Liver (tissue), 9 donors: ENCODE results near the gene OTOP2. TPM values are rescaled to one million over a fixed set of nuclear protein-coding genes. Genes with fewer than 3 reads are reported as not detected.

Experiments used
- DNase-seq: peaks from one replicate; pipeline ENCODE4 v3.0.0-alpha.2; 2017; ENCODE audit warnings: low spot score
- H3K27ac ChIP-seq, 2 donors: one replicate each; pipeline ENCODE4 v1.7.0; 2013; ENCODE audit warnings: inconsistent platforms in 2 of 2, low read length in 2 of 2, control low read depth in 1 of 2, low read depth in 1 of 2, mild to moderate bottlenecking in 1 of 2
- H3K27me3 ChIP-seq, 4 donors: one replicate each; pipeline versions ENCODE4 v1.6.1 to v1.7.0; 2013; ENCODE audit warnings: low read length in 3 of 4, inconsistent platforms in 1 of 4, mild to moderate bottlenecking in 1 of 4, moderate library complexity in 1 of 4; ENCODE audit not compliant: control insufficient read depth in 4 of 4, insufficient read depth in 4 of 4
- H3K36me3 ChIP-seq, 4 donors: one replicate each; pipeline versions ENCODE4 v1.6.1 to v1.7.0; 2013; ENCODE audit warnings: low read length in 3 of 4, mild to moderate bottlenecking in 3 of 4, low read depth in 1 of 4, moderate library complexity in 1 of 4; ENCODE audit not compliant: control insufficient read depth in 4 of 4, insufficient read depth in 3 of 4
- H3K4me1 ChIP-seq, 4 donors: one replicate each; pipeline versions ENCODE4 v1.6.1 to v1.7.0; 2013; ENCODE audit warnings: low read length in 3 of 4, mild to moderate bottlenecking in 3 of 4, moderate library complexity in 1 of 4; ENCODE audit not compliant: control insufficient read depth in 4 of 4, insufficient read depth in 4 of 4
- H3K4me3 ChIP-seq, 3 donors: one replicate each; pipeline versions ENCODE4 v1.6.1 to v1.7.0; 2013; ENCODE audit warnings: low read length in 3 of 3, control low read depth in 1 of 3, low read depth in 1 of 3, mild to moderate bottlenecking in 1 of 3
- H3K9ac ChIP-seq, 2 donors: one replicate each; pipeline ENCODE4 v1.7.0; 2013; ENCODE audit warnings: low read length in 2 of 2, mild to moderate bottlenecking in 2 of 2, moderate library complexity in 2 of 2, control low read depth in 1 of 2, low read depth in 1 of 2
- H3K9me3 ChIP-seq, 4 donors: one replicate each; pipeline versions ENCODE4 v1.6.1 to v1.7.0; 2013; ENCODE audit warnings: low read length in 3 of 4; ENCODE audit not compliant: control insufficient read depth in 4 of 4
- CTCF ChIP-seq: fragments of 150-350 bp; IDR thresholded peaks from 2 replicates; pipeline ENCODE4 v1.5.1; 2017; ENCODE audit warnings: improper control_type of control experiment, low read depth, low read length; ENCODE audit not compliant: missing input control
- FOXA2 ChIP-seq: IDR thresholded peaks from 2 replicates; pipeline ENCODE4 v1.6.1; 2016; ENCODE audit warnings: antibody characterized with exemption
- HNF4A ChIP-seq, 2 donors: conservative IDR thresholded peaks; 2 replicates each; pipeline ENCODE4 v1.6.1; 2016; ENCODE audit warnings: antibody characterized with exemption in 2 of 2, mild to moderate bottlenecking in 2 of 2
- HNF4G ChIP-seq: IDR thresholded peaks from 2 replicates; pipeline ENCODE4 v1.6.1; 2016; ENCODE audit warnings: antibody characterized with exemption
- JUND ChIP-seq, 2 donors: IDR thresholded peaks; 2 replicates each; pipeline ENCODE4 v1.6.1; 2016; ENCODE audit warnings: antibody characterized with exemption in 2 of 2
- RAD21 ChIP-seq, 2 donors: IDR thresholded peaks; 2 replicates each; pipeline ENCODE4 v1.6.1; 2016; ENCODE audit warnings: antibody characterized with exemption in 2 of 2, mild to moderate bottlenecking in 2 of 2
- REST ChIP-seq: IDR thresholded peaks from 2 replicates; pipeline ENCODE4 v1.6.1; 2016; ENCODE audit warnings: antibody characterized with exemption, mild to moderate bottlenecking
- RXRA ChIP-seq, 2 donors: IDR thresholded peaks; 2 replicates each; pipeline ENCODE4 v1.6.1; 2017 to 2018; ENCODE audit warnings: antibody characterized with exemption in 2 of 2, mild to moderate bottlenecking in 1 of 2
- SP1 ChIP-seq: IDR thresholded peaks from 2 replicates; pipeline ENCODE4 v1.6.1; 2018; ENCODE audit warnings: antibody characterized with exemption, mild to moderate bottlenecking
- TAF1 ChIP-seq: conservative IDR thresholded peaks from 2 replicates; pipeline ENCODE4 v1.6.1; 2016; ENCODE audit warnings: antibody characterized with exemption, mild to moderate bottlenecking
- YY1 ChIP-seq: IDR thresholded peaks from 2 replicates; pipeline ENCODE4 v1.6.1; 2016; ENCODE audit warnings: antibody characterized with exemption, mild to moderate bottlenecking
- WGBS: extraction: QIAGEN DNeasy Blood & Tissue Kit; methylation state at CpG from one replicate; pipeline ENCODE4 v1.1.7; 2013; 5-methylcytosine and 5-hydroxymethylcytosine counted together
- polyA plus RNA-seq, 2 donors: library from polyadenylated mRNA; stranded (reverse) in 1 of 2; unstranded in 1 of 2; fragments of 200-250 nt in 1 of 2; fragments of >200 nt in 1 of 2; fragmentation: Nextera tagmentation in 1 of 2; extraction: Ambion mirVana in 1 of 2; gene quantifications; one replicate each; pipeline versions ENCODE4 v1.2.1 to v1.2.3, GENCODE V29; 2013 to 2015
- total RNA-seq, 2 donors: library from RNA; depleted of rRNA; stranded (reverse); fragments of >200 nt; gene quantifications; one replicate each; pipeline ENCODE4 v1.2.3, GENCODE V29; 2014
- TF ChIP-seq, protein P1 (sequence below): IDR thresholded peaks from 2 replicates; pipeline ENCODE4 v1.6.1; 2016; ENCODE audit warnings: antibody characterized with exemption
- TF ChIP-seq, protein P2 (sequence below): IDR thresholded peaks from 2 replicates; pipeline ENCODE4 v1.6.1; 2016; ENCODE audit warnings: antibody characterized with exemption
- TF ChIP-seq, protein P3 (sequence below): IDR thresholded peaks from 2 replicates; pipeline ENCODE4 v1.6.1; 2016; ENCODE audit warnings: antibody characterized with exemption
- donor health status: healthy.
- donor health status: healthy.
- donor health status: healthy.
- donor health status: healthy.
- donor health status: healthy.

OTOP2 gene
- total and polyA plus RNA-seq, 4 donors = not detected

- 88% methylated on average over 13 of the region's 13 CpGs for WGBS
- Histone ChIP-seq H3K4me3 (no peak overlapping the region), H3K9ac (no peak overlapping the region), H3K27ac (no peak overlapping the region), H3K27me3 (peaks cover 0 to 2% (median 0%) of the 10 kb centered on the region in 4 donors), H3K4me1 (no peaks in the 10 kb centered on the region), H3K9me3 (no peaks in the 10 kb centered on the region), H3K36me3 (no peaks in the 10 kb centered on the region)
- no peak for DNase-seq
- TF ChIP-seq CTCF = no peak
- no peak for TF ChIP-seq RAD21 (IDR thresholded peaks at IDR 0.05)
- no peak for TF ChIP-seq HNF4A (conservative IDR thresholded peaks at IDR 0.05)
- no peak for TF ChIP-seq HNF4G
- TF ChIP-seq, protein P1, sequence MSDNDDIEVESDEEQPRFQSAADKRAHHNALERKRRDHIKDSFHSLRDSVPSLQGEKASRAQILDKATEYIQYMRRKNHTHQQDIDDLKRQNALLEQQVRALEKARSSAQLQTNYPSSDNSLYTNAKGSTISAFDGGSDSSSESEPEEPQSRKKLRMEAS = no peak
- TF ChIP-seq, protein P2, sequence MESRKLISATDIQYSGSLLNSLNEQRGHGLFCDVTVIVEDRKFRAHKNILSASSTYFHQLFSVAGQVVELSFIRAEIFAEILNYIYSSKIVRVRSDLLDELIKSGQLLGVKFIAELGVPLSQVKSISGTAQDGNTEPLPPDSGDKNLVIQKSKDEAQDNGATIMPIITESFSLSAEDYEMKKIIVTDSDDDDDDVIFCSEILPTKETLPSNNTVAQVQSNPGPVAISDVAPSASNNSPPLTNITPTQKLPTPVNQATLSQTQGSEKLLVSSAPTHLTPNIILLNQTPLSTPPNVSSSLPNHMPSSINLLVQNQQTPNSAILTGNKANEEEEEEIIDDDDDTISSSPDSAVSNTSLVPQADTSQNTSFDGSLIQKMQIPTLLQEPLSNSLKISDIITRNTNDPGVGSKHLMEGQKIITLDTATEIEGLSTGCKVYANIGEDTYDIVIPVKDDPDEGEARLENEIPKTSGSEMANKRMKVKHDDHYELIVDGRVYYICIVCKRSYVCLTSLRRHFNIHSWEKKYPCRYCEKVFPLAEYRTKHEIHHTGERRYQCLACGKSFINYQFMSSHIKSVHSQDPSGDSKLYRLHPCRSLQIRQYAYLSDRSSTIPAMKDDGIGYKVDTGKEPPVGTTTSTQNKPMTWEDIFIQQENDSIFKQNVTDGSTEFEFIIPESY = no peak
- TF ChIP-seq JUND (IDR thresholded peaks at IDR 0.05) = no peak
- TF ChIP-seq, protein P3, sequence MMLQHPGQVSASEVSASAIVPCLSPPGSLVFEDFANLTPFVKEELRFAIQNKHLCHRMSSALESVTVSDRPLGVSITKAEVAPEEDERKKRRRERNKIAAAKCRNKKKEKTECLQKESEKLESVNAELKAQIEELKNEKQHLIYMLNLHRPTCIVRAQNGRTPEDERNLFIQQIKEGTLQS = no peak
- no peak for TF ChIP-seq SP1
- TF ChIP-seq YY1 = no peak
- TF ChIP-seq REST = no peak
- no peak for TF ChIP-seq TAF1
- TF ChIP-seq FOXA2 = no peak
- no peak for TF ChIP-seq RXRA (IDR thresholded peaks at IDR 0.05)
These were observed 7.8 kb upstream of the OTOP2 start for GRCh38 chr17:74916136-74916850.

DNA sequence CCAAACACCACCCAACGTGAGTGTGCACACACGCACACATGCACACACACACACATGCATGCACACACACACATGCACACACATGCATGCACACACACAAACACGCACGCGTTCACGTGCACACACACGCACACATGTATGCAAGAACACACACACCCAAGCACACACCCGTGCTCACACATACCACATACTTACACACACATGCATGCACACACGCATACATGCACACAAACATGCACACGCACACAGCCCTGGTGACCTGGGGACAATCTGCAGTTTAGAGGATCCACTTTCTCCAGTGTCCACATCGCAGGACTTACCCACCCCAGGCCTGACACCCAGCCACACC, 7.2 kb upstream of the OTOP2 start:
- H3K9ac ChIP-seq = no peak overlapping the region
- TF ChIP-seq, protein P3 = no peak
- no peak for TF ChIP-seq TAF1
- no peak for TF ChIP-seq SP1
- no peak for TF ChIP-seq HNF4G
- TF ChIP-seq, protein P2 = no peak
- TF ChIP-seq JUND (IDR thresholded peaks at IDR 0.05) = no peak
- no peak for TF ChIP-seq CTCF
- H3K27me3 ChIP-seq = peaks cover 0 to 2% (median 0%) of the 10 kb centered on the region in 4 donors
- no peak overlapping the region for H3K4me3 ChIP-seq
- no peaks in the 10 kb centered on the region for H3K36me3 ChIP-seq
- H3K9me3 ChIP-seq = no peaks in the 10 kb centered on the region
- no peak for DNase-seq
- H3K27ac ChIP-seq = no peak overlapping the region
- WGBS = 92% methylated on average over 11 of the region's 11 CpGs
- H3K4me1 ChIP-seq = no peaks in the 10 kb centered on the region
